HG03342 (cell line): ENCODE data around the gene FNBP1L.
"Not testable (repeated sequence)": the region's sequence is repeated elsewhere in the genome, so short reads cannot be mapped to it uniquely, and the experiment has no call there.

Experiments used
- ATAC-seq: cut with Tn5 transposase; IDR thresholded peaks from one replicate; pipeline ENCODE4 v1.9.1; 2021; ENCODE audit warnings: mild to moderate bottlenecking, moderate library complexity; ENCODE audit not compliant: unreplicated experiment

Gene FNBP1L

GRCh38 chr1:93526431-93526830 lies 78.5 kb downstream of the FNBP1L start:
- no peak for ATAC-seq

- no peak for ATAC-seq
Measured at GRCh38 chr1:93528412-93528811, 80.5 kb downstream of the FNBP1L start.

DNA sequence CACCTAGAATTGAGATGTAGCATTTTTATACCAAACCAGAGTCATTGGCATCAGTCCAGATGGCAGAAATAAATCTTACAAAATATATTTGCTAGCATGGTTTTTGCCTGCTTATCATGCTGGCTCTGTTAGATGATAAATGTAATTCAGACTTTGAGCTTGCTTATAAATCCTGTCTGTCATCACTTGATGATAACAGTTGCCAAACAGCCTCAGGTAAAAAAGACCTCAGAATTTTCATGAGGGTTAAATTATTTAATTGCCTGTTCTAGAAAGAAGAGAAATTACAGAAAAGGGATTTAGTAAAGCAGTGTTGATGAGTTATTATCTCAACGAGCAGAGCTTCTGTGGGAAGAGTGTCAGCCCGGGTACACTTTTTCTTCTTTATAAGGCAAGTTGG lies 83.3 kb downstream of the FNBP1L start:
- no peak for ATAC-seq

GRCh38 chr1:93532780-93533378 lies 85.0 kb downstream of the FNBP1L start:
- no peak for ATAC-seq

- no peak for ATAC-seq
Measured at GRCh38 chr1:93533677-93534076, 85.8 kb downstream of the FNBP1L start.

DNA sequence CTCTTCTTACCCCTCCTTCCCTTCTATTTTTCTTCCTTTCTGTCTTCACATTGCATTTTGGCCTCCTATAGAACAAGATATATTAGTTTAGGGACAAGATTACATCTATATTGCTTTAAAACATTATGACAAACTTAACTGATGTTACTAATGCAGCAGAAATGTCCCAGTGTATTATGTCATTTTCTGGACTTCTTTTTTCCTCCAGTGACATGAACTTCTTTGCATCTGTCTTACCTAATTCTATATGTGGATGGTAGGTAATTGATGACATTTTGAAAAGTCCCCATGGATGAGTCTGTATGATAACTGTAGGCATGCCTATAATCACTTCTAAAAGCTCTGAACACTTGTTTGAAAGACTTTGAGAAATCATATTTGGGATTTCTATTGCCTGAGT lies 89.5 kb downstream of the FNBP1L start:
- ATAC-seq = no peak

- ATAC-seq = no peak
Measured at GRCh38 chr1:93537924-93538323, 90.0 kb downstream of the FNBP1L start.

- ATAC-seq = no peak
Measured at GRCh38 chr1:93541045-93541444, 93.1 kb downstream of the FNBP1L start.

GRCh38 chr1:93542398-93542797 lies 94.5 kb downstream of the FNBP1L start:
- ATAC-seq = no peak

GRCh38 chr1:93546162-93546863 lies 98.4 kb downstream of the FNBP1L start:
- ATAC-seq = no peak

DNA sequence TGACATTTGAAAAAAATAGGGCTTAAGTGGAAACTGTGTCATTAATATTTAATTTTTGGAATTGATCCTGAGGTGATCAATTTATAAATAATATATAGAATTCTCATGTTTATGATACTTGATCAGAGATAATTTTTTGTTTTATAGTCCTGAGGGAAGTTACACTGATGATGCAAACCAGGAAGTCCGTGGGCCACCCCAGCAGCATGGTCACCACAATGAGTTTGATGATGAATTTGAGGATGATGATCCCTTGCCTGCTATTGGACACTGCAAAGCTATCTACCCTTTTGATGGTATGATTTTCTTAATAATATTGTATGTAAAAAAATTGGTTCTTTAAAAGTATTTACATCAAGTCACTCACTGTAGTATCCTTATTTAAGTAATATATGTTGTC lies 101.2 kb downstream of the FNBP1L start:
- ATAC-seq = no peak

DNA sequence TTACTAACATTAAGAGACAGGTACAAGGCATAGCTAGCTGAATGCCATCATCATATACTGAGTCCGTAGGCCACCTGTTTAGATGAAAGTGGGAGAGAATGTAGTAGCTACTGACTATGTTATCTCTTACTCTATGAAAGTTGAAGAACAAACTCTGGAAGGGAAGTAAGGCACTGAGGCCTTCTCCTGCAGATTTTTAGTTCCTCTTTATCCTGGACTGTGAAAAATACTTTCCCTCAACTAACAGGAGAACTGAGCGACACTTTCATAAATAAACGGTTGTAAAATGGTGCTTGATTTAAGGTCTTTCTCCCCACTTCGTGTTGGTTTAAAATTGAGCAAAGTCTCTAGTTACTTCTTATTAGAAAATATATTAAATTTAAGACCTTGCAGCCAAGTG lies 101.9 kb downstream of the FNBP1L start:
- no peak for ATAC-seq

GRCh38 chr1:93552741-93553455 lies 105.0 kb downstream of the FNBP1L start:
- ATAC-seq = no peak

DNA sequence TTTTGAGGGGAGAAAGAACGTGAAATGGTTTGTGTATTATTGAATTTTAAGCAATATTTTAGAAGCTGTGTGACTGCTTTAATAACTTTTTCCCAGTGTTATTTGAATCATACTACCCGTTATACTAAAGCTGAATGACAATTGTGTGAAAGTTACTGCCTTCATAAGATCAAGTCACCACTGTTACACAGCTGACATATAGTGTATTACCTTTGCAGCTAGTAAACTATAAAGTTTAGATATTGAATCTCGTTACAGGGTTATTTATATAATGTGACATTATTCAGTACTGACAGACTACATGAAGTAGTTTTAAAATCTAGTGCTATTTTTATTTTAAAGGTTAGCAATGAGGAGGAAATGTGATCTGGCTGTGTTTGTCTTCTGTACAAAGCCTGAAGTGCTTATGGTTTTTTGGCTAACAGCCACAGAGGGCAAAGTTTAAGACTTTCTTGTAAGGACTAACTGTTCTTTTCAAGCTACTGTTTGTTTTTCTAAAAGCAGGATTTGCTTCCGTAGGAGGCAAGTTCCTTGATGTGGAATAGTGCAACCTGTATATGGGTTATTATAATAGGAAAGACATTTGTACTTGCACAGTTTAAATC lies 106.1 kb downstream of the FNBP1L start:
- ATAC-seq = not testable (repeated sequence)

GRCh38 chr1:93554883-93555872 lies 107.3 kb downstream of the FNBP1L start:
- no peak for ATAC-seq

- ATAC-seq = no peak
Measured at GRCh38 chr1:93556291-93556690, 108.4 kb downstream of the FNBP1L start.

GRCh38 chr1:93559045-93559444 lies 111.1 kb downstream of the FNBP1L start:
- no peak for ATAC-seq

GRCh38 chr1:93559695-93560094 lies 111.8 kb downstream of the FNBP1L start:
- no peak for ATAC-seq

- no peak for ATAC-seq
Measured at GRCh38 chr1:93565496-93566206, 117.7 kb downstream of the FNBP1L start.

GRCh38 chr1:93566227-93566626 lies 118.3 kb downstream of the FNBP1L start:
- no peak for ATAC-seq
